ENCODE data around the gene LRRTM3.

DNA sequence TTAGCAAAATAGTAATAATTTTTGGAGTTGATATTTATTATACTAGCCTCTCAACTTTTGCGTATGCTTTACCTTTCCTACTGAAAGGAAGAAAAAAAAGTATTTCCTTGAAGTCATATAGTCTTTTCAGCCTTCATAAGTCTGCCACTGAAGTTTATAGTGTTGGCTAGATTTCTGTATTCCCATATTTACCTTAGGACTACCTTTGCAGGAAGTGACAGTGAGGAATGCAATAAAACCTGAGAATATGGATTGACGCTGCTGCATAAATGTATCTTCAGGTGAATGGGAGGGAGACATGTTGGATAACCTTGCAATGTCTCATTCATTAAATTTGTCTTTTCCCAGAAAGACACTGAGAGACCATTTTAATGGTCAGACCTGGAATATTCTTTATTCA, 6.6 kb upstream of the LRRTM3 start:
- no peak for TF ChIP-seq EZH2 (IDR thresholded peaks at IDR 0.05; ENCODE audit: insufficient read depth, poor library complexity, severe bottlenecking)
- no peak for TF ChIP-seq EZH2phosphoT487 (IDR thresholded peaks at IDR 0.05; ENCODE audit: insufficient read depth, low read depth)

All from GM23248 (cell line).